Smooth muscle cell (in vitro differentiated cells): ENCODE measurements around the gene STX17. TPM values are rescaled to one million over a fixed set of nuclear protein-coding genes. Genes with fewer than 3 reads are reported as not detected.

ENCODE experiments used
- DNase-seq: peaks from one replicate; lab custom pipeline; 2025; ENCODE audit not compliant: unreplicated experiment; lab: John Stamatoyannopoulos, UW
- H2AFZ ChIP-seq: fragments of 200-600 bp; sonication (generic); 2 replicates; pipeline ENCODE4 v1.6.0; 2016; ENCODE audit warnings: antibody characterized with exemption, low read depth, mild to moderate bottlenecking
- H3F3A ChIP-seq: fragments of 200-600 bp; sonication (generic); 2 replicates; pipeline ENCODE4 v1.6.0; 2017; ENCODE audit warnings: antibody characterized with exemption, low read depth
- H3K27ac ChIP-seq: fragments of 200-600 bp; sonication (generic); 2 replicates; pipeline ENCODE4 v1.5.1; 2016; ENCODE audit warnings: low read depth, mild to moderate bottlenecking
- H3K27me3 ChIP-seq: fragments of 200-600 bp; sonication (generic); 2 replicates; pipeline ENCODE4 v1.6.1; 2016; ENCODE audit warnings: low read depth, mild to moderate bottlenecking
- H3K36me3 ChIP-seq: fragments of 200-600 bp; sonication (generic); 2 replicates; pipeline ENCODE4 v1.5.1; 2016; ENCODE audit warnings: low read depth
- H3K4me1 ChIP-seq: fragments of 200-600 bp; sonication (generic); 2 replicates; pipeline ENCODE4 v1.5.1; 2016; ENCODE audit warnings: low read depth
- H3K4me2 ChIP-seq: fragments of 200-600 bp; sonication (generic); 2 replicates; pipeline ENCODE4 v1.6.0; 2016; ENCODE audit warnings: mild to moderate bottlenecking
- H3K4me3 ChIP-seq: fragments of 200-600 bp; sonication (generic); 2 replicates; pipeline ENCODE4 v1.5.1; 2016; ENCODE audit warnings: mild to moderate bottlenecking
- H3K79me2 ChIP-seq: fragments of 200-600 bp; sonication (generic); 2 replicates; pipeline ENCODE4 v1.6.0; 2016; ENCODE audit warnings: low read depth, mild to moderate bottlenecking
- H3K9ac ChIP-seq: fragments of 200-600 bp; sonication (generic); 2 replicates; pipeline ENCODE4 v1.6.0; 2016; ENCODE audit warnings: low read depth
- H3K9me3 ChIP-seq: fragments of 200-600 bp; sonication (generic); replicated peaks from 2 replicates; pipeline ENCODE4 v1.5.1; 2016; ENCODE audit warnings: low read depth
- H4K20me1 ChIP-seq: fragments of 200-600 bp; sonication (generic); 2 replicates; pipeline ENCODE4 v1.6.0; 2016; ENCODE audit warnings: low read depth
- WGBS: methylation state at CpG from one replicate; pipeline ENCODE4 v1.1.7; 2016; ENCODE audit warnings: low lambda C conversion rate; 5-methylcytosine and 5-hydroxymethylcytosine counted together
- polyA plus RNA-seq: library from polyadenylated mRNA; unstranded; fragments of >200 nt; fragmentation: Nextera tagmentation; extraction: Ambion mirVana; gene quantifications from 2 replicates; pipeline ENCODE4 v1.2.1, GENCODE V29; 2016
- total RNA-seq: library from RNA; depleted of rRNA; stranded (reverse); fragments of >200 nt; gene quantifications from 2 replicates; pipeline ENCODE4 v1.2.3, GENCODE V29; 2014
- TF ChIP-seq, protein P1 (sequence below): fragments of 200-600 bp; sonication (generic); IDR thresholded peaks from 2 replicates; pipeline ENCODE4 v1.5.1; 2017; ENCODE audit warnings: borderline replicate concordance, mild to moderate bottlenecking, antibody characterized with exemption; ENCODE audit not compliant: insufficient read depth, poor library complexity, severe bottlenecking

STX17 gene
- total and polyA plus RNA-seq, 2 experiments from 2014 or later = 11.1 to 15.9 TPM

DNA sequence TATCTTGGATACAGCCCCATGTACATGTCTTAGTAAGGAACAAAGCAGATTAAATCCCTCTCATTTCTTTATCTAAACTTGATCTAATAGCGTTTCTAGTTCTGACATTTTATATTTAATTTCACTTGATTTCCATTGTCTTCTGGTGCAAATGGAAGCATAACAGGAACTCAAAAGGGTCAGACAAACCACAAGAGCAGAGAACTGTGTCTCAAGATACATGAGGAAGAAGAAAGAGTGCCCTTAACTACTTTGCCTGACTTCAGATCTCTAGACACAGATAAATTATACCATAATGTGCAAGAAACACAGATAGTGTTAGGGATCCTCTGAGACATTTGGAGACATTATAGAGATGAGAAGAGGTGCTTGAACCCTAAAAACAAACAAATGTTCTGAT lies 20.7 kb upstream of the STX17 start:
- H3K27me3 ChIP-seq = no peaks in the 10 kb centered on the region
- no peaks in the 10 kb centered on the region for H3K4me1 ChIP-seq
- 87% methylated on average over 1 of the region's 1 CpG for WGBS
- no peak for DNase-seq
- no peak overlapping the region for H3K4me3 ChIP-seq
- no peaks in the 10 kb centered on the region for H3K9me3 ChIP-seq
- no peak overlapping the region for H2AFZ ChIP-seq
- no peaks in the 10 kb centered on the region for H3F3A ChIP-seq
- no peaks in the 10 kb centered on the region for H4K20me1 ChIP-seq
- H3K27ac ChIP-seq = no peak overlapping the region
- no peak overlapping the region for H3K9ac ChIP-seq
- H3K79me2 ChIP-seq = no peaks in the 10 kb centered on the region
- TF ChIP-seq, protein P1, sequence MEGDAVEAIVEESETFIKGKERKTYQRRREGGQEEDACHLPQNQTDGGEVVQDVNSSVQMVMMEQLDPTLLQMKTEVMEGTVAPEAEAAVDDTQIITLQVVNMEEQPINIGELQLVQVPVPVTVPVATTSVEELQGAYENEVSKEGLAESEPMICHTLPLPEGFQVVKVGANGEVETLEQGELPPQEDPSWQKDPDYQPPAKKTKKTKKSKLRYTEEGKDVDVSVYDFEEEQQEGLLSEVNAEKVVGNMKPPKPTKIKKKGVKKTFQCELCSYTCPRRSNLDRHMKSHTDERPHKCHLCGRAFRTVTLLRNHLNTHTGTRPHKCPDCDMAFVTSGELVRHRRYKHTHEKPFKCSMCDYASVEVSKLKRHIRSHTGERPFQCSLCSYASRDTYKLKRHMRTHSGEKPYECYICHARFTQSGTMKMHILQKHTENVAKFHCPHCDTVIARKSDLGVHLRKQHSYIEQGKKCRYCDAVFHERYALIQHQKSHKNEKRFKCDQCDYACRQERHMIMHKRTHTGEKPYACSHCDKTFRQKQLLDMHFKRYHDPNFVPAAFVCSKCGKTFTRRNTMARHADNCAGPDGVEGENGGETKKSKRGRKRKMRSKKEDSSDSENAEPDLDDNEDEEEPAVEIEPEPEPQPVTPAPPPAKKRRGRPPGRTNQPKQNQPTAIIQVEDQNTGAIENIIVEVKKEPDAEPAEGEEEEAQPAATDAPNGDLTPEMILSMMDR = no peak
- H3K36me3 ChIP-seq = no peaks in the 10 kb centered on the region
- H3K4me2 ChIP-seq = no peak overlapping the region

DNA sequence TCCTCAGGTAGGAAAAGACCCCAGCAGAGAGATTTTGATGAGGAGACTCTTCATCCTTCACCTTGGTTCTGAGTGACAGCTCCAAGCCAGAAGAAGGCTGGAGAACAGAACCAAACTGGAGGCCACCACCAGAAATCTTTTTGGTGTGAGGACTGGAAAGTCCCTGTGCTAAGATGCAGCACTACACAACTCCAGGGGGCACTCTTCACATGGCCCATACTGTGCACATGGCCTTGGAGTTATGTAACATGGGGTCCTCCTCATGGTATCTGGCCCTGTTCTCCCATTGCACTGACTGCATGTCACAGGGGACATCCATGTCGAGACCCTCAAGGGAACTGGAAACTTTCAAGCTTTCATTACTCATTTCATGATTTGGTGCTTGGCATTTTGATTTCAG lies 17.3 kb upstream of the STX17 start:
- no peaks in the 10 kb centered on the region for H3K36me3 ChIP-seq
- no peak for DNase-seq
- no peaks in the 10 kb centered on the region for H3K9me3 ChIP-seq
- H4K20me1 ChIP-seq = no peaks in the 10 kb centered on the region
- H2AFZ ChIP-seq = no peak overlapping the region
- no peaks in the 10 kb centered on the region for H3F3A ChIP-seq
- TF ChIP-seq, protein P1 = no peak
- 97% methylated on average over 1 of the region's 1 CpG for WGBS
- no peak overlapping the region for H3K9ac ChIP-seq
- no peaks in the 10 kb centered on the region for H3K27me3 ChIP-seq
- no peak overlapping the region for H3K4me3 ChIP-seq
- no peaks in the 10 kb centered on the region for H3K79me2 ChIP-seq
- H3K4me2 ChIP-seq = no peak overlapping the region
- no peaks in the 10 kb centered on the region for H3K4me1 ChIP-seq
- H3K27ac ChIP-seq = no peak overlapping the region

DNA sequence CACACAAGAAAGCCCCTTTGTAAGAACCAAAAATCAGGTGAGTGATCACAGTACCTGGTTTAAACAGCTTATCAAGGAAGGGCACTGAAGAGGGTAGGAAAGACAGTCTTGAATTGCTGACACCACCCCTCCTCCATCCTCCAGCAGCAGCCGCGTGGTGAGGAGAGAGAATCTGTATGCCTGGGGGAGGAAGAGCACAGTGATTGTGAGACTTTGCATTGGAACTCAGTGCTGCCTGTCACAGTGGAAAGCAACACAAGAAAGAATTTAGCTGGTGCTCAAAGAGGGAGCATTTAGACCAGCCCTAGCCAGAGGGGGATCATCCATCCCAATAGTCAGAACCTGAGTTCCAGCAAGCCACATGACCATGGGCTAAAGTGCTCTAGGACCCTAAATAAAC lies 11.6 kb upstream of the STX17 start:
- no peak overlapping the region for H3K4me2 ChIP-seq
- no peaks in the 10 kb centered on the region for H3K9me3 ChIP-seq
- H3K9ac ChIP-seq = no peak overlapping the region
- no peaks in the 10 kb centered on the region for H4K20me1 ChIP-seq
- no peaks in the 10 kb centered on the region for H3K79me2 ChIP-seq
- H3K27ac ChIP-seq = no peak overlapping the region
- no peaks in the 10 kb centered on the region for H3F3A ChIP-seq
- TF ChIP-seq, protein P1 = no peak
- no peaks in the 10 kb centered on the region for H3K4me1 ChIP-seq
- no peak overlapping the region for H3K4me3 ChIP-seq
- H3K36me3 ChIP-seq = no peaks in the 10 kb centered on the region
- H2AFZ ChIP-seq = no peak overlapping the region
- H3K27me3 ChIP-seq = peaks cover 9% of the 10 kb centered on the region
- no peak for DNase-seq
- 31% methylated on average over 2 of the region's 2 CpGs for WGBS

DNA sequence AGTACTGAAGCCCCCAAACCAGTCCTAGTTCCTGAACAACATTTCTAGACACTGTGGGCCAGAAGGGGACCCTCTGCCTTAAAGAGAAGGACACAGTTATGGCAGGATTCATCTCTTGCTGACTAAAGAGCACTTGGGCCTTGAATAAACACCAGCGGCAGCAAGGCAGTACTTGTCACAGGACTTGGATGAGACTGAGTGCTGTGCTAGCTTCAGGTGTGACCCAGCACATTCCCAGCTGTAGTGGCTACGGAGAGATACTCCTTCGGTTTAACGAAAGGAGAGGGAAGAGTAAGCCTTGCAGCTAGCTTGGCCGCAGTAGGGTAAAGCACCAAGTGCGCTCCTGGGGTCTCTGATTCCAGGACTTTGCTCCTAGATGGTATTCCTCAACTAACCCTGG lies 10.9 kb upstream of the STX17 start:
- TF ChIP-seq, protein P1 = no peak
- Histone ChIP-seq H2AFZ (no peak overlapping the region), H3K27ac (no peak overlapping the region), H3F3A (no peaks in the 10 kb centered on the region), H3K79me2 (no peaks in the 10 kb centered on the region), H3K36me3 (no peaks in the 10 kb centered on the region), H4K20me1 (no peaks in the 10 kb centered on the region), H3K27me3 (peaks cover 9% of the 10 kb centered on the region), H3K4me2 (no peak overlapping the region), H3K4me3 (no peak overlapping the region), H3K9me3 (no peaks in the 10 kb centered on the region), H3K9ac (no peak overlapping the region), H3K4me1 (no peaks in the 10 kb centered on the region)
- no peak for DNase-seq
- 92% methylated on average over 6 of the region's 6 CpGs for WGBS
